Colon (tissue), 2 donors: Measurements from ENCODE around the gene SERPINB7.

ENCODE experiments used
- FAIRE-seq: peaks from 2 replicates; lab custom pipeline; 2012; peaks lifted over from hg19 to GRCh38; lab: Jason Lieb, UNC
- donor health status: control.
- donor health status: control.

SERPINB7 gene

DNA sequence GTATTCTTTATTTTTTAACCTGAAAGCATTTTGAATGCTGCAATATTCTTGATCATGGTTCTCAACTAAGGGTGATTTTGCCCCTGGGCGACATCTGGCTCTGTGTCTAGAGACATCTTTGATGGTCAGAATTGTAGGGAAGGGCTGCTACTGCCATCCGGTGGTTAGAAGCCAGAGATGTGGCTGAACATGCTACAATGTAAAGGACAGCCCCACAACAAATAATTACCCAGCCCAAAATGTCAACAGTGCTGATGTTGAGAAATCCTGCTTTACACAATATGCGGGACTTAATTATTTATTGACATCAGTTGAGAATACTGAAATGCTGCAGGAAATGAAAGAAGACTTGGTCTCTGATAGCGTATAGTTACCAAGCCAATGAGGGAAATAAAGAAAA is 74.8 kb downstream of the SERPINB7 start:
- FAIRE-seq = no peak

DNA sequence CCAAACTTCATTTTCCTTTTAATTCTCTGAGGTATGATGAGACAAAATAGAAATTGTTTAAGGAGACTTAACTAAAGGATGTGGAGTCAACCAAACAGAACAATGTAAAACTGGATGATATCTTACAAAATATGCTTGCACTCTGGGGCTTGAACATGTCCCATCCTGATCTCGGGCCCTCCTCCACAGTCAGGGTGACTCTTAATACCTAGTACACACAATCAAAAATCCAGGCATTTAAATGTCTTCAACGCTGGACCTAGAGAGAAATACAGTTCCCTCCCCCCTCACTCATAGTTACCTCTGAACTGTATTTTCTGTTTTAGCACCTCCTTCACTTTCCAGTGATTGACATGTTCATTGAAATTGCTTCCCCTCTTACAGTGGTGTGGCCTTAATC is 75.4 kb downstream of the SERPINB7 start:
- no peak for FAIRE-seq
